B cell (primary cell): Measurements from ENCODE around the gene SLC39A11. TPM values are rescaled to one million over a fixed set of nuclear protein-coding genes. Genes with fewer than 3 reads are reported as not detected.

ENCODE experiments used
- ATAC-seq: fragments of 200-7000 bp; cut with Tn5 transposase; one replicate; pipeline ENCODE4 v1.10.0; 2021; ENCODE audit warnings: low read depth, mild to moderate bottlenecking, moderate number of reproducible peaks, moderate library complexity
- CTCF ChIA-PET: fragments of 350-600 bp; sonication (Branson Sonifier 250); formaldehyde crosslinking; loops from one replicate; lab custom pipeline; 2021; ENCODE audit warnings: antibody characterized with exemption, inconsistent platforms; lab: Charles Lee
- POLR2A ChIA-PET: fragments of 350-600 bp; sonication (Branson Sonifier 250); formaldehyde crosslinking; loops from one replicate; lab custom pipeline; 2021; ENCODE audit warnings: antibody characterized with exemption; lab: Charles Lee
- DNase-seq: peaks from one replicate; pipeline ENCODE4 v3.0.0; 2013
- H2AFZ ChIP-seq: 2 replicates; pipeline ENCODE4 v1.6.1; 2012; ENCODE audit warnings: mild to moderate bottlenecking, low read depth, low read length; ENCODE audit not compliant: insufficient read depth, poor library complexity, severe bottlenecking
- H3K27ac ChIP-seq, 2 donors: 1 replicate in 1 of 2; 2 replicates in 1 of 2; pipeline ENCODE4 v1.5.1; 2012 to 2013; ENCODE audit warnings: low read length in 2 of 2, mild to moderate bottlenecking in 2 of 2, moderate library complexity in 1 of 2
- H3K27me3 ChIP-seq, 4 experiments: fragments of 200-600 bp in 1 of 4; sonication (generic) in 1 of 4; replicated peaks in 1 of 4; 1 replicate in 2 of 4; 2 replicates in 2 of 4; pipeline versions ENCODE4 v1.6.1 to v1.7.0; 2013 to 2016; ENCODE audit warnings: low read length in 3 of 4, mild to moderate bottlenecking in 2 of 4, mixed read lengths in 1 of 4, moderate library complexity in 1 of 4; ENCODE audit not compliant: insufficient read depth in 4 of 4, control insufficient read depth in 3 of 4; ENCODE audit errors: control extremely low read depth in 1 of 4
- H3K36me3 ChIP-seq, 2 experiments: replicated peaks in 1 of 2; 1 replicate in 1 of 2; 2 replicates in 1 of 2; pipeline versions ENCODE4 v1.6.1 to v1.7.1; 2013; ENCODE audit warnings: low read length in 1 of 2; ENCODE audit not compliant: insufficient read depth in 2 of 2, control insufficient read depth in 1 of 2; ENCODE audit errors: control extremely low read depth in 1 of 2, extremely low read depth in 1 of 2
- H3K4me1 ChIP-seq, 2 donors: fragments of 200-600 bp in 1 of 2; sonication (generic) in 1 of 2; 1 replicate in 1 of 2; 2 replicates in 1 of 2; pipeline versions ENCODE4 v1.5.1 to v1.6.1; 2013 to 2017; ENCODE audit warnings: low read length in 2 of 2; ENCODE audit not compliant: control insufficient read depth in 2 of 2, insufficient read depth in 2 of 2
- H3K4me2 ChIP-seq: replicated peaks from 2 replicates; pipeline ENCODE3; 2012; ENCODE audit warnings: mild to moderate bottlenecking, low read depth, low read length; ENCODE audit not compliant: poor library complexity, severe bottlenecking
- H3K4me3 ChIP-seq, 5 experiments: fragments of 200-600 bp in 1 of 5; sonication (generic) in 1 of 5; 1 replicate in 3 of 5; 2 replicates in 2 of 5; pipeline versions ENCODE4 v1.5.1 to v1.7.0; 2011 to 2016; ENCODE audit warnings: low read length in 4 of 5, mild to moderate bottlenecking in 4 of 5, low read depth in 2 of 5, control low read depth in 1 of 5, moderate library complexity in 1 of 5; ENCODE audit not compliant: insufficient read depth in 1 of 5; ENCODE audit errors: control extremely low read depth in 1 of 5, extremely low read depth in 1 of 5
- H3K79me2 ChIP-seq: fragments of 200-600 bp; sonication (generic); one replicate; pipeline ENCODE4 v1.6.0; 2016; ENCODE audit warnings: low read length; ENCODE audit not compliant: control insufficient read depth, insufficient read depth
- H3K9ac ChIP-seq: fragments of 200-600 bp; sonication (generic); 2 replicates; pipeline ENCODE4 v1.6.1; 2017; ENCODE audit warnings: mild to moderate bottlenecking, low read length, moderate library complexity
- H3K9me3 ChIP-seq, 3 donors: one replicate each; pipeline versions ENCODE4 v1.6.1 to v1.7.1; 2013; ENCODE audit warnings: low read length in 2 of 3; ENCODE audit not compliant: control insufficient read depth in 2 of 3, insufficient read depth in 1 of 3; ENCODE audit errors: control extremely low read depth in 1 of 3
- H4K20me1 ChIP-seq: 2 replicates; pipeline ENCODE4 v1.6.0; 2012; ENCODE audit warnings: mild to moderate bottlenecking, low read length; ENCODE audit not compliant: insufficient read depth, control insufficient read depth, poor library complexity, severe bottlenecking
- H3K27ac Mint-ChIP-seq: one replicate; pipeline ENCODE4 v1.8.0; 2021; ENCODE audit warnings: mixed read lengths
- H3K27me3 Mint-ChIP-seq: one replicate; pipeline ENCODE4 v1.8.0; 2021; ENCODE audit warnings: mixed read lengths
- H3K4me1 Mint-ChIP-seq: one replicate; pipeline ENCODE4 v1.8.0; 2021; ENCODE audit warnings: mixed read lengths
- H3K4me3 Mint-ChIP-seq: one replicate; pipeline ENCODE4 v1.8.0; 2021; ENCODE audit warnings: mixed read lengths
- H3K9me3 Mint-ChIP-seq: one replicate; pipeline ENCODE4 v1.8.0; 2022; ENCODE audit warnings: mixed read lengths; ENCODE audit not compliant: insufficient read depth
- EZH2 ChIP-seq: IDR thresholded peaks from 2 replicates; pipeline ENCODE4 v1.6.1; 2012; ENCODE audit warnings: borderline replicate concordance, low read depth, mild to moderate bottlenecking, moderate library complexity, low read length; ENCODE audit not compliant: insufficient read depth, poor library complexity, severe bottlenecking
- WGBS: methylation state at CpG from one replicate; pipeline ENCODE4 v1.1.5; 2013; ENCODE audit warnings: missing lambda C conversion rate; ENCODE audit not compliant: insufficient coverage; 5-methylcytosine and 5-hydroxymethylcytosine counted together
- intact Hi-C: fragments of 100-400 bp; cut with micrococcal nuclease; formaldehyde crosslinking; loops from one replicate; pipeline ENCODE4 v1.10.0; 2022
- polyA plus RNA-seq: library from polyadenylated mRNA; depleted of rRNA; stranded (reverse); fragments of >200 nt; gene quantifications from 2 replicates; pipeline ENCODE4 v1.2.3, GENCODE V29; 2012
- total RNA-seq, 2 donors: library from RNA; stranded (reverse); fragments of 120-200 nt in 1 of 2; gene quantifications; 1 replicate in 1 of 2; 2 replicates in 1 of 2; pipeline versions ENCODE4 v1.2.3 to v1.2.4, GENCODE V29; 2013 to 2022
- TF ChIP-seq, protein P1 (sequence below): fragments of 200-600 bp; IDR thresholded peaks from one replicate; pipeline ENCODE4 v1.8.0; 2022; ENCODE audit warnings: antibody characterized with exemption, mild to moderate bottlenecking

Gene SLC39A11
- total and polyA plus RNA-seq, 2 donors (not counting 1 experiment from before 2014, with no cell fraction given), result 6.9 to 39.6 TPM

DNA sequence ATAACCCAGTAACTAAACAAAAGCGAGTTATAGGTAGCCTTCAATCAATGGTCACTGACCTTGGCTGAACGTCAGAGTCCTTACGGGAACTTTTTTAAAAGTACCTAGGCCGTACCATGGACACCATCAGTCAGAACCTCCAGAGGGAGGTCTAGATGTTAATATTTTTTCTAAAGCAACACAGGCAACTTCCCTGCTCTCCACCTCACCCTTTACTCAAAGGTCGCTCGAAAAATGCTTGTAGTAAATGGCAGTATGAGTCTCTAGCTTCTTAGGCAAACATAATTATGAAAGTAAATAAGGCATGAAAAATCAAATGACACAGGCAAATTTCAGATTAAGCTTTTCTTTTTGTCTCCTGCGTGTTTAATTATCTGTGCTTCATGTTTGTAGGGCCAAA is 82.1 kb downstream of the SLC39A11 start:
- Mint-ChIP-seq H3K4me3 (no peak overlapping the region), H3K4me1 (peaks cover 18% of the 10 kb centered on the region), H3K27me3 (no peaks in the 10 kb centered on the region), H3K27ac (no peak overlapping the region), H3K9me3 (peaks cover under 1% of the 10 kb centered on the region)
- Histone ChIP-seq H3K4me3 (no peak overlapping the region), H3K79me2 (peaks cover 5% of the 10 kb centered on the region), H3K4me2 (no peak overlapping the region), H2AFZ (no peak overlapping the region), H3K4me1 (no peaks in the 10 kb centered on the region), H4K20me1 (peaks cover 11% of the 10 kb centered on the region), H3K27ac (no peak overlapping the region), H3K36me3 (no peaks in the 10 kb centered on the region), H3K9ac (no peak overlapping the region), H3K9me3 (peaks cover 0 to 6% (median 0%) of the 10 kb centered on the region in 3 donors), H3K27me3 (no peaks in the 10 kb centered on the region)
- DNase-seq, result no peak
- ChIA-PET POLR2A (no interaction called here), CTCF (no interaction called here)
- no peak for ATAC-seq
- no peak for TF ChIP-seq EZH2
- TF ChIP-seq, protein P1, sequence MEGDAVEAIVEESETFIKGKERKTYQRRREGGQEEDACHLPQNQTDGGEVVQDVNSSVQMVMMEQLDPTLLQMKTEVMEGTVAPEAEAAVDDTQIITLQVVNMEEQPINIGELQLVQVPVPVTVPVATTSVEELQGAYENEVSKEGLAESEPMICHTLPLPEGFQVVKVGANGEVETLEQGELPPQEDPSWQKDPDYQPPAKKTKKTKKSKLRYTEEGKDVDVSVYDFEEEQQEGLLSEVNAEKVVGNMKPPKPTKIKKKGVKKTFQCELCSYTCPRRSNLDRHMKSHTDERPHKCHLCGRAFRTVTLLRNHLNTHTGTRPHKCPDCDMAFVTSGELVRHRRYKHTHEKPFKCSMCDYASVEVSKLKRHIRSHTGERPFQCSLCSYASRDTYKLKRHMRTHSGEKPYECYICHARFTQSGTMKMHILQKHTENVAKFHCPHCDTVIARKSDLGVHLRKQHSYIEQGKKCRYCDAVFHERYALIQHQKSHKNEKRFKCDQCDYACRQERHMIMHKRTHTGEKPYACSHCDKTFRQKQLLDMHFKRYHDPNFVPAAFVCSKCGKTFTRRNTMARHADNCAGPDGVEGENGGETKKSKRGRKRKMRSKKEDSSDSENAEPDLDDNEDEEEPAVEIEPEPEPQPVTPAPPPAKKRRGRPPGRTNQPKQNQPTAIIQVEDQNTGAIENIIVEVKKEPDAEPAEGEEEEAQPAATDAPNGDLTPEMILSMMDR, result no peak
- intact Hi-C loops, result no loop called here
- WGBS, result no CpG with 5 or more reads among the region's 7 CpGs

DNA sequence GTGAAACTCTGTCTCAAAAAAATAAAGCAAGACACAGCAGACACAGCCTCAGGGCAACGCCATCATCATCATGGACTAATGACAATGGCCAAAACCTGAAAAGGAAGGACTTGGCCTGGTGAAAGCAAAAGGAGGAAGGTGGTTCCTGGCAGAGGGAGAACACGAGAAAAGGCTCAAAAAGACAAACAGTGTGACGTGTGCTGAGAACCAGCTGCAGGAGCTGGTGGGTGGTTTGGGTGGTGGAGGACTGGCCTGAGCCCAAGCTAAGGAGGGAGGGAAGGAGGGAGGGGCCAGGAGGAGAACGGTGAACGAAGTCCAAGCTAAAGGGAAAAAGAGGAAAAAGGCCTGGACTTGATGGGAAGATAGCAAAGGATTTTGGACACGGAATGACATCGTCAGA is 85.1 kb downstream of the SLC39A11 start:
- Mint-ChIP-seq H3K9me3 (peaks cover 5% of the 10 kb centered on the region), H3K27me3 (no peaks in the 10 kb centered on the region), H3K4me3 (no peak overlapping the region), H3K27ac (no peak overlapping the region), H3K4me1 (peaks cover 5% of the 10 kb centered on the region)
- H3K4me3 ChIP-seq, result no peak overlapping the region
- H4K20me1 ChIP-seq, result no peaks in the 10 kb centered on the region
- TF ChIP-seq, protein P1, result no peak
- TF ChIP-seq EZH2, result no peak
- whole genome bisulfite sequencing, result 84% methylated on average over 7 of the region's 7 CpGs
- ATAC-seq (no peak), DNase-seq (no peak)
- H3K27me3 ChIP-seq, result no peaks in the 10 kb centered on the region
- H2AFZ ChIP-seq, result no peak overlapping the region
- no peak overlapping the region for H3K9ac ChIP-seq
- no peaks in the 10 kb centered on the region for H3K4me1 ChIP-seq
- intact Hi-C loops, result no loop called here
- no peaks in the 10 kb centered on the region for H3K36me3 ChIP-seq
- POLR2A ChIA-PET, result no interaction called here
- H3K4me2 ChIP-seq, result no peak overlapping the region
- no peak overlapping the region for H3K27ac ChIP-seq
- CTCF ChIA-PET, result no interaction called here
- H3K79me2 ChIP-seq, result no peaks in the 10 kb centered on the region
- peaks cover 0 to 15% (median 0%) of the 10 kb centered on the region in 3 donors for H3K9me3 ChIP-seq
